SK-N-SH (cell line): ENCODE results near the gene MANBA. TPM values are rescaled to one million over a fixed set of nuclear protein-coding genes. Genes with fewer than 3 reads are reported as not detected.

Experiments used
- CTCF ChIA-PET: fragments of 300-600, 350-600 bp; formaldehyde crosslinking; extraction: SDS; loops from one replicate; lab custom pipeline; 2021; lab: Yijun Ruan, JAX
- POLR2A ChIA-PET: fragments of 350-600 bp; sonication (Branson Sonifier 250); formaldehyde crosslinking; extraction: SDS; loops from one replicate; lab custom pipeline; 2020; ENCODE audit warnings: antibody characterized with exemption, inconsistent platforms; lab: Yijun Ruan, JAX
- DNase-seq: peaks from one replicate; pipeline ENCODE4 v3.0.0; 2012
- H2AFZ ChIP-seq: fragments of 200-600 bp; sonication (generic); 2 replicates; pipeline ENCODE4 v1.8.1; 2016; ENCODE audit warnings: antibody characterized with exemption, mild to moderate bottlenecking, low read depth
- H3F3A ChIP-seq: fragments of 200-600 bp; sonication (generic); replicated peaks from 2 replicates; pipeline ENCODE3; 2016; ENCODE audit warnings: antibody characterized with exemption, mild to moderate bottlenecking; ENCODE audit not compliant: insufficient read depth
- H3K27ac ChIP-seq, 2 experiments: fragments of 200-500 bp in 1 of 2; fragments of 200-600 bp in 1 of 2; sonication (Bioruptor generic) in 1 of 2; sonication (generic), shearing (Covaris generic) in 1 of 2; 2 replicates each; pipeline versions ENCODE4 v1.5.1 to v1.6.1; 2014 to 2016; ENCODE audit warnings: low read depth in 2 of 2, inconsistent platforms in 1 of 2, low read length in 1 of 2, mild to moderate bottlenecking in 1 of 2, mixed read lengths in 1 of 2
- H3K27me3 ChIP-seq: fragments of 200-600 bp; sonication (generic), shearing (Covaris generic); 2 replicates; pipeline ENCODE4 v1.6.1; 2016; ENCODE audit warnings: mixed run types; ENCODE audit not compliant: insufficient read depth
- H3K36me3 ChIP-seq, 2 experiments: fragments of 200-500 bp in 1 of 2; fragments of 200-600 bp in 1 of 2; sonication (Bioruptor generic) in 1 of 2; sonication (generic) in 1 of 2; replicated peaks in 1 of 2; 2 replicates each; pipeline versions ENCODE3 to v1.5.1; 2014 to 2016; ENCODE audit warnings: low read length in 1 of 2, mild to moderate bottlenecking in 1 of 2; ENCODE audit not compliant: insufficient read depth in 2 of 2, control insufficient read depth in 1 of 2
- H3K4me1 ChIP-seq, 2 experiments: fragments of 200-500 bp in 1 of 2; fragments of 200-600 bp in 1 of 2; sonication (Bioruptor generic) in 1 of 2; sonication (generic), shearing (Covaris generic) in 1 of 2; 2 replicates each; pipeline versions ENCODE4 v1.5.1 to v1.6.1; 2014 to 2016; ENCODE audit warnings: low read depth in 1 of 2, low read length in 1 of 2, mixed run types in 1 of 2; ENCODE audit not compliant: insufficient read depth in 2 of 2, control insufficient read depth in 1 of 2
- H3K4me2 ChIP-seq: fragments of 200-600 bp; sonication (generic), shearing (Covaris generic); 2 replicates; pipeline ENCODE4 v1.6.1; 2017; ENCODE audit warnings: mixed run types
- H3K4me3 ChIP-seq, 2 experiments: fragments of 200-500 bp in 1 of 2; fragments of 200-600 bp in 1 of 2; sonication (Bioruptor generic) in 1 of 2; sonication (generic), shearing (Covaris generic) in 1 of 2; 2 replicates each; pipeline versions ENCODE4 v1.5.1 to v1.8.1; 2014 to 2016; ENCODE audit warnings: low read depth in 2 of 2, inconsistent platforms in 1 of 2, low read length in 1 of 2, mild to moderate bottlenecking in 1 of 2, mixed read lengths in 1 of 2, moderate library complexity in 1 of 2
- H3K79me2 ChIP-seq: fragments of 200-600 bp; sonication (generic); 2 replicates; pipeline ENCODE4 v1.8.1; 2017; ENCODE audit warnings: mild to moderate bottlenecking; ENCODE audit not compliant: insufficient read depth
- H3K9ac ChIP-seq: fragments of 200-600 bp; sonication (generic); 2 replicates; pipeline ENCODE4 v1.6.1; 2017; ENCODE audit warnings: mixed run types
- H3K9me2 ChIP-seq: fragments of 200-600 bp; sonication (generic); 2 replicates; pipeline ENCODE4 v1.6.1; 2017; ENCODE audit warnings: mixed run types
- H3K9me3 ChIP-seq: fragments of 200-600 bp; sonication (generic); 2 replicates; pipeline ENCODE4 v1.6.1; 2017; ENCODE audit warnings: mixed run types, mild to moderate bottlenecking, moderate library complexity
- H4K20me1 ChIP-seq: fragments of 200-600 bp; sonication (generic); 2 replicates; pipeline ENCODE4 v1.6.1; 2017; ENCODE audit warnings: mild to moderate bottlenecking, mixed run types; ENCODE audit not compliant: insufficient read depth
- CTCF ChIP-seq: fragments of 200-600 bp; sonication (generic); IDR thresholded peaks from 2 replicates; pipeline ENCODE4 v1.6.1; 2017; ENCODE audit warnings: antibody characterized with exemption, mild to moderate bottlenecking, moderate library complexity
- FOXJ3 ChIP-seq: sonication (generic); formaldehyde crosslinking; IDR thresholded peaks from 2 replicates; pipeline ENCODE4 v1.5.1; 2020; ENCODE audit warnings: mild to moderate bottlenecking, missing genetic modification reagents
- NFIC ChIP-seq: IDR thresholded peaks from 2 replicates; pipeline ENCODE4 v1.4.0; 2012; ENCODE audit warnings: borderline replicate concordance
- NRF1 ChIP-seq: IDR thresholded peaks from 2 replicates; pipeline ENCODE4 v1.6.1; 2012; ENCODE audit warnings: low read depth, mild to moderate bottlenecking, low read length
- POLR2AphosphoS5 ChIP-seq: IDR thresholded peaks from 2 replicates; pipeline ENCODE4 v1.6.1; 2012; ENCODE audit warnings: low read depth, low read length
- RAD21 ChIP-seq: IDR thresholded peaks from 2 replicates; pipeline ENCODE4 v1.6.1; 2012; ENCODE audit warnings: mild to moderate bottlenecking, low read length
- SIN3A ChIP-seq: IDR thresholded peaks from 2 replicates; pipeline ENCODE4 v1.6.1; 2012; ENCODE audit warnings: low read depth, mild to moderate bottlenecking, low read length, moderate library complexity, borderline replicate concordance
- SMC3 ChIP-seq: IDR thresholded peaks from 2 replicates; pipeline ENCODE4 v1.6.1; 2012; ENCODE audit warnings: low read depth, low read length, improper control_type of control experiment
- TAF1 ChIP-seq: IDR thresholded peaks from 2 replicates; pipeline ENCODE4 v1.6.1; 2012; ENCODE audit warnings: low read depth, mild to moderate bottlenecking, low read length, moderate library complexity, borderline replicate concordance
- TCF12 ChIP-seq: IDR thresholded peaks from 2 replicates; pipeline ENCODE4 v1.4.0; 2012
- WGBS: methylation state at CpG from one replicate; pipeline ENCODE4 v1.1.6; 2017; ENCODE audit warnings: low lambda C conversion rate; 5-methylcytosine and 5-hydroxymethylcytosine counted together
- polyA plus RNA-seq, 3 experiments: library from polyadenylated mRNA; depleted of rRNA; stranded (reverse); fragments of >200 nt; gene quantifications; 2 replicates each; pipeline ENCODE4 v1.2.3, GENCODE V29; 2012
- TF ChIP-seq, protein P1 (sequence below): IDR thresholded peaks from 2 replicates; pipeline ENCODE4 v1.4.0; 2012; ENCODE audit warnings: low read depth, borderline replicate concordance
- TF ChIP-seq, protein P2 (sequence below): IDR thresholded peaks from 2 replicates; pipeline ENCODE4; 2012
- TF ChIP-seq, protein P3 (sequence below): fragments of 150-350 bp; IDR thresholded peaks from 2 replicates; pipeline ENCODE4 v1.6.1; 2017; ENCODE audit warnings: antibody characterized with exemption, low read length, low read depth, borderline replicate concordance

Gene MANBA
- polyA plus RNA-seq, 1 of the 3 experiments (the other 2 are of a cell fraction), result 13.4 TPM

GRCh38 chr4:102787096-102787881 is 26.5 kb upstream of the MANBA start:
- no peaks in the 10 kb centered on the region for H4K20me1 ChIP-seq
- H3F3A ChIP-seq, result peaks cover 39% of the 10 kb centered on the region
- no peaks in the 10 kb centered on the region for H3K9me2 ChIP-seq
- TF ChIP-seq TAF1 (no peak), TCF12 (no peak), NFIC (no peak), SIN3A (no peak)
- TF ChIP-seq, protein P1, sequence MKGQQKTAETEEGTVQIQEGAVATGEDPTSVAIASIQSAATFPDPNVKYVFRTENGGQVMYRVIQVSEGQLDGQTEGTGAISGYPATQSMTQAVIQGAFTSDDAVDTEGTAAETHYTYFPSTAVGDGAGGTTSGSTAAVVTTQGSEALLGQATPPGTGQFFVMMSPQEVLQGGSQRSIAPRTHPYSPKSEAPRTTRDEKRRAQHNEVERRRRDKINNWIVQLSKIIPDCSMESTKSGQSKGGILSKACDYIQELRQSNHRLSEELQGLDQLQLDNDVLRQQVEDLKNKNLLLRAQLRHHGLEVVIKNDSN, result no peak
- no peak overlapping the region for H2AFZ ChIP-seq
- WGBS, result 93% methylated on average over 7 of the region's 7 CpGs
- H3K79me2 ChIP-seq, result no peaks in the 10 kb centered on the region; the same call in 1 of the 2 replicates
- H3K27me3 ChIP-seq, result no peaks in the 10 kb centered on the region
- ChIA-PET CTCF (no interaction called here), POLR2A (no interaction called here)
- no peaks in the 10 kb centered on the region for H3K4me1 ChIP-seq
- H3K4me3 ChIP-seq, result no peak overlapping the region
- H3K9me3 ChIP-seq, result no peaks in the 10 kb centered on the region
- H3K36me3 ChIP-seq, result peaks cover under 1 to 13% of the 10 kb centered on the region in 2 experiments
- H3K9ac ChIP-seq, result no peak overlapping the region
- H3K4me2 ChIP-seq, result no peak overlapping the region
- DNase-seq, result no peak
- no peak overlapping the region for H3K27ac ChIP-seq

DNA sequence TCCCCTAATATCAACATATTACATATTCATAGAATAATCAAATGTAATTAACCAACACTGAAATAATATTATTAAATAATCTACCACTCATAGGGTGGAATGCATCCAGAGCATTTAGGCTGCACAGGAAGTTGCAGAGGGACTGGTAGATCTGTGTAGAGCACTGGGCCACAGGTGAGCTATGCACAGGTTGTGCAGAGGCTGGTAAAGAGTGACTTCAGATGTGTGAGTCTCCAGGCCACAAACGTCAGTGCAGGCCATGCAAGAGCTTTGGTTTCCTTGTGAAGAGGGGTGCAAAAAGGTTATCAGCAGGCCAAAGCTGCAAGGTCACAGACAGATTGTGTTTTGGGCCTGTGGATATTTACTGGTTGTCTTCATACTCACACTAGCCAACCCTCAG is 25.5 kb upstream of the MANBA start:
- H3F3A ChIP-seq, result peaks cover 40% of the 10 kb centered on the region
- TF ChIP-seq, protein P2, sequence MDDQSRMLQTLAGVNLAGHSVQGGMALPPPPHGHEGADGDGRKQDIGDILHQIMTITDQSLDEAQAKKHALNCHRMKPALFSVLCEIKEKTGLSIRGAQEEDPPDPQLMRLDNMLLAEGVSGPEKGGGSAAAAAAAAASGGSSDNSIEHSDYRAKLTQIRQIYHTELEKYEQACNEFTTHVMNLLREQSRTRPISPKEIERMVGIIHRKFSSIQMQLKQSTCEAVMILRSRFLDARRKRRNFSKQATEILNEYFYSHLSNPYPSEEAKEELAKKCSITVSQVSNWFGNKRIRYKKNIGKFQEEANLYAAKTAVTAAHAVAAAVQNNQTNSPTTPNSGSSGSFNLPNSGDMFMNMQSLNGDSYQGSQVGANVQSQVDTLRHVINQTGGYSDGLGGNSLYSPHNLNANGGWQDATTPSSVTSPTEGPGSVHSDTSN, result no peak
- TF ChIP-seq CTCF (no peak), NRF1 (no peak), FOXJ3 (no peak), RAD21 (no peak), SMC3 (no peak), POLR2AphosphoS5 (no peak)
- TF ChIP-seq, protein P1, result no peak
- TF ChIP-seq, protein P3, sequence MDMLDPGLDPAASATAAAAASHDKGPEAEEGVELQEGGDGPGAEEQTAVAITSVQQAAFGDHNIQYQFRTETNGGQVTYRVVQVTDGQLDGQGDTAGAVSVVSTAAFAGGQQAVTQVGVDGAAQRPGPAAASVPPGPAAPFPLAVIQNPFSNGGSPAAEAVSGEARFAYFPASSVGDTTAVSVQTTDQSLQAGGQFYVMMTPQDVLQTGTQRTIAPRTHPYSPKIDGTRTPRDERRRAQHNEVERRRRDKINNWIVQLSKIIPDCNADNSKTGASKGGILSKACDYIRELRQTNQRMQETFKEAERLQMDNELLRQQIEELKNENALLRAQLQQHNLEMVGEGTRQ, result no peak
- no peaks in the 10 kb centered on the region for H3K79me2 ChIP-seq
- ChIA-PET CTCF (interaction anchor here (0.6 kb wide), 1 partner anchor 1307 kb away, joined by 3 read pairs; no protein-coding TSS in a partner anchor), POLR2A (no interaction called here)
- no peak overlapping the region for H3K4me2 ChIP-seq
- H3K9me3 ChIP-seq, result no peaks in the 10 kb centered on the region
- no peaks in the 10 kb centered on the region for H4K20me1 ChIP-seq
- H3K4me3 ChIP-seq, result no peak overlapping the region
- no peak overlapping the region for H3K27ac ChIP-seq
- H3K9me2 ChIP-seq, result no peaks in the 10 kb centered on the region
- peaks cover 0 to 3% of the 10 kb centered on the region in 2 experiments for H3K36me3 ChIP-seq
- no peak overlapping the region for H2AFZ ChIP-seq
- H3K4me1 ChIP-seq, result no peaks in the 10 kb centered on the region
- no CpG with 5 or more reads among the region's 1 CpG for WGBS
- no peak for DNase-seq
- no peaks in the 10 kb centered on the region for H3K27me3 ChIP-seq
- H3K9ac ChIP-seq, result no peak overlapping the region
